Endodermal cell (in vitro differentiated cells): ENCODE data around the gene ATXN7. TPM values are rescaled to one million over a fixed set of nuclear protein-coding genes. Genes with fewer than 3 reads are reported as not detected.

Experiments
- DNase-seq: peaks from one replicate; pipeline ENCODE4 v3.0.0-alpha.2; 2017
- H3K27ac ChIP-seq: 2 replicates; pipeline ENCODE4 v1.5.1; 2013; ENCODE audit warnings: mild to moderate bottlenecking, low read depth, low read length, moderate library complexity
- H3K27me3 ChIP-seq: 2 replicates; pipeline ENCODE4 v1.6.1; 2013; ENCODE audit warnings: mild to moderate bottlenecking, low read length, moderate library complexity; ENCODE audit not compliant: insufficient read depth, control insufficient read depth, poor library complexity, severe bottlenecking
- H3K36me3 ChIP-seq: 2 replicates; pipeline ENCODE4 v1.7.0; 2013; ENCODE audit warnings: mild to moderate bottlenecking, low read length, moderate library complexity; ENCODE audit not compliant: control insufficient read depth, insufficient read depth
- H3K4me1 ChIP-seq: one replicate; pipeline ENCODE4 v1.7.0; 2013; ENCODE audit warnings: low read length; ENCODE audit not compliant: control insufficient read depth, insufficient read depth
- H3K4me3 ChIP-seq: 2 replicates; pipeline ENCODE4 v1.5.1; 2013; ENCODE audit warnings: mild to moderate bottlenecking, low read length, moderate library complexity
- H3K9ac ChIP-seq: 2 replicates; pipeline ENCODE4 v1.6.1; 2013; ENCODE audit warnings: mild to moderate bottlenecking, low read length, moderate library complexity; ENCODE audit not compliant: poor library complexity, severe bottlenecking; ENCODE audit errors: extremely low read depth
- H3K9me3 ChIP-seq: 2 replicates; pipeline ENCODE4 v1.6.1; 2013; ENCODE audit warnings: mild to moderate bottlenecking, low read length, moderate library complexity; ENCODE audit not compliant: control insufficient read depth
- H3K27ac Mint-ChIP-seq: 2 replicates; pipeline ENCODE4 v1.8.0; 2020; ENCODE audit warnings: mixed read lengths
- H3K27me3 Mint-ChIP-seq: 2 replicates; pipeline ENCODE4 v1.8.0; 2021; ENCODE audit warnings: mild to moderate bottlenecking, mixed read lengths; ENCODE audit not compliant: insufficient read depth
- H3K36me3 Mint-ChIP-seq: 2 replicates; pipeline ENCODE4 v1.8.0; 2020; ENCODE audit warnings: low read depth, mixed read lengths
- H3K4me1 Mint-ChIP-seq: 2 replicates; pipeline ENCODE4 v1.8.0; 2020; ENCODE audit warnings: mixed read lengths
- H3K4me3 Mint-ChIP-seq: 2 replicates; pipeline ENCODE4 v1.8.0; 2020; ENCODE audit warnings: mild to moderate bottlenecking, moderate library complexity, mixed read lengths
- H3K9me3 Mint-ChIP-seq: 2 replicates; pipeline ENCODE4 v1.8.0; 2020; ENCODE audit warnings: mild to moderate bottlenecking, mixed read lengths
- CTCF ChIP-seq: fragments of 200-600 bp; sonication (generic); conservative IDR thresholded peaks from 2 replicates; pipeline ENCODE4 v1.5.0; 2021; ENCODE audit warnings: antibody characterized with exemption, mild to moderate bottlenecking
- WGBS, 2 experiments: methylation state at CpG; one replicate each; pipeline versions ENCODE4 v1.1.5 to v1.1.7; 2013; ENCODE audit warnings: missing lambda C conversion rate in 2 of 2, mixed read lengths in 1 of 2; ENCODE audit not compliant: insufficient coverage in 1 of 2, insufficient read length in 1 of 2; 5-methylcytosine and 5-hydroxymethylcytosine counted together
- total RNA-seq, 2 donors: library from RNA; stranded (reverse); fragmentation: NEBNext Ultra II Directional in 1 of 2; extraction: Animal tissue kit (Norgen Biotek cat#: 25700) in 1 of 2; gene quantifications; 2 replicates in 1 of 2; 3 replicates in 1 of 2; pipeline ENCODE4 v1.2.1, GENCODE V29; 2021

ATXN7 gene
- total RNA-seq, 2 donors from 2014 or later = 28.1 to 28.8 TPM

- Histone ChIP-seq H3K4me1 (no peaks in the 10 kb centered on the region), H3K27ac (no peak overlapping the region), H3K9me3 (no peaks in the 10 kb centered on the region), H3K4me3 (no peak overlapping the region), H3K27me3 (no peaks in the 10 kb centered on the region), H3K9ac (no peak overlapping the region), H3K36me3 (peaks cover 87% of the 10 kb centered on the region)
- H3K27me3 Mint-ChIP-seq = no peaks in the 10 kb centered on the region
- H3K4me3 Mint-ChIP-seq = no peak overlapping the region
- no peak for DNase-seq
- peaks cover 20% of the 10 kb centered on the region for H3K4me1 Mint-ChIP-seq
- H3K27ac Mint-ChIP-seq = no peak overlapping the region
- no peak for TF ChIP-seq CTCF
- WGBS, 2 experiments = 90% methylated on average over 2 of the region's 2 CpGs; no CpG with 5 or more reads in 1 of the 2 experiments
- peaks cover 22% of the 10 kb centered on the region for H3K36me3 Mint-ChIP-seq
- H3K9me3 Mint-ChIP-seq = no peaks in the 10 kb centered on the region
Observed at GRCh38 chr3:64003589-64003988, 139.9 kb downstream of the ATXN7 start.

GRCh38 chr3:64008017-64008416 is 144.3 kb downstream of the ATXN7 start:
- H3K27ac Mint-ChIP-seq = no peak overlapping the region
- no peak for DNase-seq
- H3K36me3 ChIP-seq = peaks cover 95% of the 10 kb centered on the region
- no peaks in the 10 kb centered on the region for H3K9me3 Mint-ChIP-seq
- no peak overlapping the region for H3K9ac ChIP-seq
- H3K36me3 Mint-ChIP-seq = peaks cover 37% of the 10 kb centered on the region
- no peaks in the 10 kb centered on the region for H3K27me3 Mint-ChIP-seq
- no peaks in the 10 kb centered on the region for H3K27me3 ChIP-seq
- H3K9me3 ChIP-seq = no peaks in the 10 kb centered on the region
- no peak overlapping the region for H3K4me3 ChIP-seq
- H3K4me1 Mint-ChIP-seq = no peaks in the 10 kb centered on the region
- no peak for TF ChIP-seq CTCF
- no peak overlapping the region for H3K4me3 Mint-ChIP-seq
- WGBS, 2 experiments = 89 to 100% methylated on average over 2 of the region's 2 CpGs
- H3K4me1 ChIP-seq = no peaks in the 10 kb centered on the region
- no peak overlapping the region for H3K27ac ChIP-seq

- Mint-ChIP-seq H3K27me3 (no peaks in the 10 kb centered on the region), H3K4me1 (no peaks in the 10 kb centered on the region), H3K27ac (no peak overlapping the region), H3K9me3 (no peaks in the 10 kb centered on the region), H3K36me3 (peaks cover 43% of the 10 kb centered on the region), H3K4me3 (no peak overlapping the region)
- Histone ChIP-seq H3K27me3 (no peaks in the 10 kb centered on the region), H3K4me1 (no peaks in the 10 kb centered on the region), H3K27ac (no peak overlapping the region), H3K9me3 (no peaks in the 10 kb centered on the region), H3K4me3 (no peak overlapping the region), H3K9ac (no peak overlapping the region), H3K36me3 (peaks cover 97% of the 10 kb centered on the region)
- 92 to 97% methylated on average over 5 to 7 of the region's 7 CpGs for WGBS, 2 experiments
- no peak for DNase-seq
- no peak for TF ChIP-seq CTCF
Observed at GRCh38 chr3:64008487-64009351, 145.1 kb downstream of the ATXN7 start.
